ENCODE data around the gene NDUFB2. TPM values are rescaled to one million over a fixed set of nuclear protein-coding genes. Genes with fewer than 3 reads are reported as not detected.
"Not testable (repeated sequence)": the region's sequence is repeated elsewhere in the genome, so short reads cannot be mapped to it uniquely, and the experiment has no call there.

The NDUFB2 gene
- total and polyA plus RNA-seq, 3 donors from 2014 or later: 180 to 292 (median 187) TPM

DNA sequence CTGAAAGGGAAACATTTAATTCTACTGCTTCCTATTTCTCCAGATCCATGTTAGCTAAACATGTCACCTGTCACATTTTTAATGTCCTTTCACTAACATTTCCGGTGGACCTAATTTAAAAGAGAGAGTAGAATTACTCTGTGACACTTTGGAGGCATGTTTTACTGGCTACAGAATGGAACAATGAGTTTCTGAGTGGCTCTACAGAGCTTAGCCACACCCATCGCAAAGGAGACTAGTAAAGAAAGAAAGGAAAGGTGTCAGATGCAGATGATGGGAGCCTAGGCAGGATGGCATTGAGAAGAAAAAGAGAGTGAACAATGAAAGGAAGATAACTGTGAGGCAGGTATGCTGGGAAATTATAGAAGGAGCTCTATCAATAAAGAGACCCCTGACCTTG lies 35.9 kb downstream of the NDUFB2 start:
- H3K27ac ChIP-seq: no peak overlapping the region
- no peaks in the 10 kb centered on the region for H3K27me3 ChIP-seq
- H3K4me1 ChIP-seq: no peaks in the 10 kb centered on the region
- TF ChIP-seq POLR2A (IDR thresholded peaks at IDR 0.05): no peak
- TF ChIP-seq, protein P1, sequence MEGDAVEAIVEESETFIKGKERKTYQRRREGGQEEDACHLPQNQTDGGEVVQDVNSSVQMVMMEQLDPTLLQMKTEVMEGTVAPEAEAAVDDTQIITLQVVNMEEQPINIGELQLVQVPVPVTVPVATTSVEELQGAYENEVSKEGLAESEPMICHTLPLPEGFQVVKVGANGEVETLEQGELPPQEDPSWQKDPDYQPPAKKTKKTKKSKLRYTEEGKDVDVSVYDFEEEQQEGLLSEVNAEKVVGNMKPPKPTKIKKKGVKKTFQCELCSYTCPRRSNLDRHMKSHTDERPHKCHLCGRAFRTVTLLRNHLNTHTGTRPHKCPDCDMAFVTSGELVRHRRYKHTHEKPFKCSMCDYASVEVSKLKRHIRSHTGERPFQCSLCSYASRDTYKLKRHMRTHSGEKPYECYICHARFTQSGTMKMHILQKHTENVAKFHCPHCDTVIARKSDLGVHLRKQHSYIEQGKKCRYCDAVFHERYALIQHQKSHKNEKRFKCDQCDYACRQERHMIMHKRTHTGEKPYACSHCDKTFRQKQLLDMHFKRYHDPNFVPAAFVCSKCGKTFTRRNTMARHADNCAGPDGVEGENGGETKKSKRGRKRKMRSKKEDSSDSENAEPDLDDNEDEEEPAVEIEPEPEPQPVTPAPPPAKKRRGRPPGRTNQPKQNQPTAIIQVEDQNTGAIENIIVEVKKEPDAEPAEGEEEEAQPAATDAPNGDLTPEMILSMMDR (IDR thresholded peaks at IDR 0.05): no peak
- no peaks in the 10 kb centered on the region for H3K9me3 ChIP-seq
- no peak overlapping the region for H3K4me3 ChIP-seq
- intact Hi-C loops (cut with DNase I; ENCODE audit: low total_unique reads): no loop called here
- WGBS, 2 donors: 89 to 93% methylated on average over 2 of the region's 2 CpGs
- H3K36me3 ChIP-seq (ENCODE audit: low read depth, missing control alignments): no peaks in the 10 kb centered on the region
- no peak for DNase-seq

DNA sequence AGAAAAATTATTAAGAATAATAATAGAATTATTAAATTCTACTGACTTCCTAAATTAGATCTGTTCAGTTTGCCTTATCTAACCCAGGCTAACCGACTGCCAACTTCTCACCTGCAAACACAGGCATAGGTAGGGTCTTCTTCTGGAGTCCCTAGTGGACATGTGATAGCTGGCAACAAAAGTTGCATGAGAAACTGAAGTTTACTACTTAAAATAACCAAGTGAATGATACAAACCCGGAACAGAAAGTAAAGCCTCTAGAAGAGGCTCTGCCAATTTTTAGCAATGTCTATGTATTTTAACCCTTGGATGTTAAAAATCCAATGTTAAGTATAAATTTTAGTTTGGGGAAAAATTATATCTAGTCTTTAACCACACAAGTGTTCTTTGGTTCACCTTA lies 37.6 kb downstream of the NDUFB2 start:
- Histone ChIP-seq H3K4me3 (no peak overlapping the region), H3K9me3 (no peaks in the 10 kb centered on the region), H3K27me3 (no peaks in the 10 kb centered on the region), H3K27ac (no peak overlapping the region), H3K4me1 (no peaks in the 10 kb centered on the region), H3K36me3 (ENCODE audit: low read depth, missing control alignments) (no peaks in the 10 kb centered on the region)
- no peak for TF ChIP-seq POLR2A (IDR thresholded peaks at IDR 0.05)
- TF ChIP-seq, protein P1 (IDR thresholded peaks at IDR 0.05): no peak
- WGBS, 2 donors: 69 to 70% methylated on average over 2 of the region's 2 CpGs
- intact Hi-C loops (cut with DNase I; ENCODE audit: low total_unique reads): no loop called here
- DNase-seq: no peak

DNA sequence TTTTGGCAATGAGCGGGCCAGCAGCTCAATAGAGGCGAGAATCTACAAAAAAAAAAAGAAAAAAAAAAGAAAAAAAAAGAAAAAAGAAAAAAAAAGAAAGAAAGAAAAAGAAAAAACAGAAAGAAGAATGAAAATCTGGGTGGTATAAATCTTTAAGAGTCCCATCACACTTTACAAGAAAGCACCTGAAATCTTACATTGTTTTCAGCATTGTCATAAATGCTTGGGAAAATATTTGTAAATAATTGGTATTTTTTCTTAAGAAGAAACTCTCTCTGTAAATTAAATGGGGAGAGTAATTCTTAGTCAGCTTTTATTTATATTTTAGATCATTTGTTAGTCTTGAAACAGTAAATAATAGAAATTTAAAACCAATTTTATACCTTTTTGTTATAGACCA lies 38.2 kb downstream of the NDUFB2 start:
- H3K27me3 ChIP-seq: no peaks in the 10 kb centered on the region
- no peaks in the 10 kb centered on the region for H3K9me3 ChIP-seq
- WGBS, 2 donors: 96 to 97% methylated on average over 2 of the region's 2 CpGs
- DNase-seq: no peak
- intact Hi-C loops (cut with DNase I; ENCODE audit: low total_unique reads): no loop called here
- H3K4me3 ChIP-seq: no peak overlapping the region
- H3K36me3 ChIP-seq (ENCODE audit: low read depth, missing control alignments): no peaks in the 10 kb centered on the region
- no peak overlapping the region for H3K27ac ChIP-seq
- TF ChIP-seq, protein P1 (IDR thresholded peaks at IDR 0.05): no peak
- no peak for TF ChIP-seq POLR2A (IDR thresholded peaks at IDR 0.05)
- no peaks in the 10 kb centered on the region for H3K4me1 ChIP-seq

DNA sequence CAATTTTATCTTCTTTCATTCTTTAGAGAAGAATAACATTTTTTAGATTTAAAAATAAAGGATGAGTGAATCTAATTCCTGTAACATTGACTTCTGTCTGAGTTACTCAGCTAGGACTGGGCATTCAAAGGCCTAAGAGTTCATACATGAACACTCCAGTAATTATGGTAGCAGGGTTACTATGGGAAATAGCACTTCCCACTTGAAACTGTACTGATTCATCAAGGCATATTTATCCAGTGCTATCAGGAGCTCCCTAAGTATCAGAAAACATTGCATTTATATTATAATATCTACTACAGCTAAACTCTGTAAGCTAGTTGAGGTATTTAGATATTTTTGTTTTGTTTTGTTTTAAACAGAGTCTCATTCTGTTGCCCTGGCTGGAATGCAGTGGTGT lies 41.8 kb downstream of the NDUFB2 start:
- intact Hi-C loops (cut with DNase I; ENCODE audit: low total_unique reads): no loop called here
- Histone ChIP-seq H3K36me3 (ENCODE audit: low read depth, missing control alignments) (no peaks in the 10 kb centered on the region), H3K4me1 (no peaks in the 10 kb centered on the region)

DNA sequence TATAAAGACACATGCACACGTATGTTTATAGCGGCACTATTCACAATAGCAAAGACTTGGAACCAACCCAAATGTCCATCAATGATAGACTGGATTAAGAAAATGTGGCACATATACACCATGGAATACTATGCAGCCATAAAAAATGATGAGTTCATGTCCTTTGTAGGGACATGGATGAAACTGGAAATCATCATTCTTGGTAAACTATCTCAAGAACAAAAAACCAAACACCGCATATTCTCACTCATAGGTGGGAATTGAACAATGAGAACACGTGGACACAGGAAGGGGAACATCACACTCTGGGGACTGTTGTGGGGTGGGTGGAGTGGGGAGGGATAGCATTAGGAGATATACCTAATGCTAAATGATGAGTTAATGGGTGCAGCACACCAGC lies 46.7 kb downstream of the NDUFB2 start:
- H3K9me3 ChIP-seq; intact Hi-C loops (cut with DNase I; ENCODE audit: low total_unique reads); DNase-seq; H3K4me1 ChIP-seq; H3K4me3 ChIP-seq; H3K36me3 ChIP-seq (ENCODE audit: low read depth, missing control alignments); H3K27ac ChIP-seq; H3K27me3 ChIP-seq: not testable (repeated sequence)
- 100% methylated on average over 2 of the region's 4 CpGs for WGBS, 2 donors

More for the DNA sequence above, 41.8 kb downstream of the NDUFB2 start:
- H3K9me3 ChIP-seq: no peaks in the 10 kb centered on the region
- TF ChIP-seq, protein P1 (IDR thresholded peaks at IDR 0.05): no peak
- no peak overlapping the region for H3K27ac ChIP-seq
- H3K27me3 ChIP-seq: no peaks in the 10 kb centered on the region
- DNase-seq: no peak
- no peak overlapping the region for H3K4me3 ChIP-seq

All from testis (tissue), 3 donors.